Stimulated activated CD4-positive, alpha-beta T cell treated with anti-CD3 and anti-CD28 coated beads, Interleukin-1b, Interleukin-23, amount 100 ng/mL, for 24 hours (primary cell): Measurements from ENCODE around the gene TEX13C.
"Not testable (repeated sequence)": the region's sequence is repeated elsewhere in the genome, so short reads cannot be mapped to it uniquely, and the experiment has no call there.

Source experiments
- DNase-seq, 4 experiments: peaks; one replicate each; pipeline ENCODE4 v3.0.0-alpha.2; 2020; ENCODE audit warnings: low read depth in 4 of 4, low spot score in 1 of 4

Gene TEX13C

DNA sequence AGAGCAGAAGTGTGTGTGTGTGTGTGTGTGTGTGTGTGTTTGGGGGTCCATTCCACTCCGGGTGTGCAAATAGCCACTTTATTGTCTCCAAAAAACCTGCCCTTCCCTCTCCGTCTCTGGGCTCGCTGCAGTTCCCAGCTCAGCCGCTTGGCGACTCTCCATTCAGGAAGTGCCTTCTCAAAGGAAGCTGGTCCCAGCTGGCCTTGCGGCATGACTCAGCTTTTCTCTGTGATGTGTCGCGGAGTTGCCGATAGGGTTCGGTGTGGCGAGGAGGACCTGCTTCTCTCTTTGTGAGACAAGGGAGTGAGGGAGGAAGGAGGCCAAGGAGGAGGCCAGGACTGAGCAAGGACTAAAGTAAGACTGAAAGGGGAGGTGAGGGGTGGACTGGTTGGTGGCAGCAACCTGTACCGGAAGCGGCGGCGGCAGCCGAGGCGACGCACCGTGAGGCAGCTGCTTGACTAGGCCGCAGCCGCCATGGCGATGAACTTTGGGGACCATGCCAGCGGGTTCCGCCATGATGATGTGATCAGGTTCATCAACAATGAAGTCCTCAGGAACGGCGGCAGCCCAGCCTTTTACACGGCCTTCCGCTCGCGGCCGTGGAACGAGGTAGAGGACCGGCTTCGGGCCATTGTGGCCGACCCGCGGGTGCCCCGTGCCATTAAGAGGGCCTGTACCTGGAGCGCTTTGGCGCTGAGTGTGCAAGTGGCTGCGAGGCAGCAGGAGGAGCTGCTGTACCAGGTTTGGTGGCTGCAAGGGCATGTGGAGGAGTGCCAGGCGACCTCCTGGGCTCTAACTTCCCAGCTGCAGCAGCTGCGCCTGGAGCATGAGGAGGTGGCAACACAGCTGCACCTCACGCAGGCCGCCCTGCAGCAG lies at the start of gene TEX13C:
Gene TEX13C, plus strand, starts transcription at position 226 of the 876 bp plus-strand sequence. Its CDS starts 249 bp downstream, at position 475.
- no peak for DNase-seq

DNA sequence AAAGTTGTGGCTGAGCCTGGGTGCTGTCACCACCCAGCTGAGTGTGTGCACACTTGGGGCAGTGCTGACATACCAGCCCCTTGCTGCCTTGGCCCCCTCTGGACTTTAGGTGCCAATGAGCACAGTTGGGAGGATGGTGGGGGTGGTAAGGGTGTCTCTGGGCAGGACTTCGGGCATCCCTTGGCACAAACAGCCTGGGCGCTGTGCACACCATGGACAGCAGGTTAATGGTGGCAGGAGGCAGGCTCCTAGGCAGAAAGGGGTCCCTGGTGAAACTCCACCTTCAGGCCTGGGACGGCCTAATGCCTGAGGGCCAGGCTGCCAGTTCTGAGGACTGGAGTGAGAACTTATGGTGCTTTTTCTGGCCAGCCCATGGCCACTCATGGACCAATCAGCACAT lies 32.4 kb upstream of the TEX13C start:
- DNase-seq, result no peak

DNA sequence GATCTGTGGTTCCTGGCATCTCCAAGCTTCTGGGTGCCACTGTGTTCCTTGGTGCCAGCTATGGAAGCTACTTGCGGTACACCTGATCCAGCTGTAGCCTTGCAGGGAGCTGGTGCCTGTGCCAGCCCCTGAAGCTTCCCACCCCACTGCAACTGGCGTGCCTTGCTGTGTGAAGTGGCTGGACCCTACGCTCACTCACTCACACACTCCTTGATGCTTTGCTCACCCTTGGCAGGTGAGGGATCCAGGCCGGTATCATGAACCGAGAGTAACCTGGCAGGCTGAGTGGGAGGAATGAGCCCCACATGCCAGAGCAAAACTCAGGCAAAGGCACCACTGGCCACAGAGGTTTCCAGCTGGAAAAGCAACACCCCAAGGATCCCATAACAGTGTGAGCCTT lies 31.3 kb upstream of the TEX13C start:
- DNase-seq, result no peak

DNA sequence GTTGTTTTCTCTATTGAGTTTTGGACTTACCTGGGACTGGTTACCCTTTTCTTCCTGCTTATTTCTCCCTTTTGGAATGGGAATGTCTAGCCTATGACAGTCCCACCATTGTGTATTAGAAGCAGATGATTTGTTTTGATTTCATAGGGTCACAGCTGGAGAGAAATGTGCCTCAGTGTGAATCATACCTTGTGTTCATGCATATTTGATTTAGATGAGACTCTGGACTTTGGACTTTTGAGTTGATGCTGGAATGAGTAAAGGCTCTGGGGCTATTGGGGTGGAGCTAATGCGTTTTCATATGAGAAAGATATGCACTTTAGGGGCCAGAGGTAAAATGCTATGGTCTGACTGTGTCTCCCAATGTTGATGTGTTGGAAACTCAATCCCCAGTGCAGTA lies 30.5 kb upstream of the TEX13C start:
- no peak for DNase-seq

DNA sequence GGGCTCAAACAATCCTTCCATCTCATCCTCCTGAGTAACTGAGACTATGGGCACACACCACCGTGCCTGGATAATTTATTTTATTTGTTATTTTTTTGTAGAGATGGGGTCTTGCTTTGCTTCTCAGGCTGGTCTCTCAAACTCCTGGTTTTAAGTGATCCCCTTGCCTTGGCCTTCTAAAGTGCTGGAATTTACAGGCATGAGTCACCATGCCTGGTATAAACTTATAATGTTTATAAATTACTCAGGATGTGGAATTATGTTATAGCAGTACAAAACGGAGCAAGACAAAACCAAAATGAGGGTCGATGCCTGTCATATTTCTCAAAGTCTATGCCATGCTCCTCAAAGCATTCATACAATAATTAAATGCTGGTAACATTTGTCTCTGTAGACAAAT lies 29.8 kb upstream of the TEX13C start:
- DNase-seq, result no peak

DNA sequence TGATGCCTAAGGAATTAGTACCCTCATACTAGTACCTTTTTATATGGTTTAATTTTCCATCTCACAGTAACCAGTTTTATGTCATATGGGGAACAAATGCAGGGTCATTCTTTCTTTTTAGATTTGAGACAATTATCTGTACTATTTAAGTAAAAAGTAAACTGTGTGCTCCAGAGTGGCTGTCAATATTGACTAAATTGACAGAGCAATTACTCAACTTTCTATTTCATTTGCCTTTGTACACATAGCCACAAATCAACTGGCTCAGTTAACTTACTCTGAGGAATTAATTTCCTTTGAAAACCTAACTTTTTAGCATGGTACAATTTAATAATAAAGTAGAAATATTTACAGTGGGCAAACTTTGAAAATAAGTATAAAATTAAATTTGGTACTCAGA lies 28.5 kb upstream of the TEX13C start:
- no peak for DNase-seq

DNA sequence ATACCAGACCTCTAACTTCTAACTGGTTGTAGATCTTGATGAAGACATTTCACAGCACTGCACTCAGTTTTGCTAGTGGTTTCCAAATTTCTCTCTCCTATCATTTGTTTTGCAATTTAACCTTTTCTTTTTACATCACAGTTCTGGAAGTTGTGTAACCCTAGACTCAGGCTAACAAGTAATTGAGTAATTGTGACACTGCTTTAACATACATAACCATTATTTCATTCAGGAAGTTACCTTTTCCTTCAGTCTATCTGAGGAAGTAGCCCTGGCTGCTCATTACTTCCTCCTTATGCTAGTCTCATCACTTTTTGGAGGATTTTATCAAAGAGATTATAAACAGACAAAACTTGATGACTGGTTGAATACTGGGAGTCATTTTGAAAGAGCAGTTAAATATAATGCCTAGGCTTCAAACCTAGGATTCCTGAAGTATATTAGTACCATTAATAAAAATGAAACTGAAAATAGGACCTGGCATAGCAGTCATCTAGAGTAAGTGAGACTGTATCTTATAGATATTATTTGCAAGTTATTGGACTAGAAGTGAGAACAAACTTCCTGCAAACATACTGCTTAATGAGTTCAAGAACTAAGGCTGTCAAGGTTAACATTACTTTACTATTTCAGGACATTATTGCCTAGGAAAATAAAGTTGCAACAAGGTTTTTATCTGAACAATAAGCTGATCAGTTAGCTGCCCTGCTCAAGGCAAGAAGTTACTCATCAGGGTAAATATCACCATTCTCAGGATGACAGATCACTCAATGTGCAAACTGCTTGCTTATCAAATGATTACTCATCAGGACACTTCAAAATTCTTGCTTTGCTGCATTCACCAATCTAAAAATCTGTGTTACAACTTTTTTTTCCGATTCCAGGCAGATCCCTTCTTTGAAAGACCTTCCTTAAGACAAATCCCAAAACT lies 25.6 kb upstream of the TEX13C start:
- DNase-seq, result no peak

DNA sequence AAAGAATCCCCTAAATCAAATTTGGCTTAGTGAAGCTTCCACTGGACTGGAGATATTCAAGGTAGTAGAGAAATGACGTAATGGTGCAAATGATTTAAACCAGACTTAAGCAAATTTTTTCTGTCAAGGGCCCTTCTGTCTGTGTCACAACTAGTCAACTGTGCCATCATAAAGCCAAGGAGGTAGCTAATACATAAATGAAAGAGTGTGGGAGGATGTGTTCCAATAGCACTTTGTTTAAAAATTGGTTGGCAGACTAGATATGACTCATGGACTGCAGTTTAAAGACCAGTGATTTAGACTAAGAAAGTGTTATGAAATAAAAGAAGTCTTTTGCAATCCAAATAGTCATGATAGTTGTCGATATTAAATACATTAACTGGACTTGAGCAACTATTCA lies 24.3 kb upstream of the TEX13C start:
- DNase-seq, result no peak

DNA sequence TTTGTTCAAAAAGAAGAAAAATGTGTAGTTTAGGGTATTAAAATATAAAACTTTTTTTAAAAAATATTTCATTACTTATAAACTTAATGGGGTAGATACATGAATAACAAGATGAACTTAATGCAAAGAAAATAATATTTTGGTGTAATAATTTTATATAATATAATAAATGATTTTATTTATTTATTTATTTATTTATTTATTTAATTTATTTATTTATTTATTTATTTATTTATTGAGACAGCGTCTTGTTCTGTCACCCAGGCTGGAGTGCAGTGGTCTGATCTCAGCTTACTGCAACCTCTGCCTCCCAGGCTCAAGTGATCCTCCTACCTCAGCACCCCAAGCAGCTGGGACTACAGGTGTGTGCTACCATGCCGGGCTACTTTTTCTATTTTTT lies 20.8 kb upstream of the TEX13C start:
- DNase-seq, result no peak

DNA sequence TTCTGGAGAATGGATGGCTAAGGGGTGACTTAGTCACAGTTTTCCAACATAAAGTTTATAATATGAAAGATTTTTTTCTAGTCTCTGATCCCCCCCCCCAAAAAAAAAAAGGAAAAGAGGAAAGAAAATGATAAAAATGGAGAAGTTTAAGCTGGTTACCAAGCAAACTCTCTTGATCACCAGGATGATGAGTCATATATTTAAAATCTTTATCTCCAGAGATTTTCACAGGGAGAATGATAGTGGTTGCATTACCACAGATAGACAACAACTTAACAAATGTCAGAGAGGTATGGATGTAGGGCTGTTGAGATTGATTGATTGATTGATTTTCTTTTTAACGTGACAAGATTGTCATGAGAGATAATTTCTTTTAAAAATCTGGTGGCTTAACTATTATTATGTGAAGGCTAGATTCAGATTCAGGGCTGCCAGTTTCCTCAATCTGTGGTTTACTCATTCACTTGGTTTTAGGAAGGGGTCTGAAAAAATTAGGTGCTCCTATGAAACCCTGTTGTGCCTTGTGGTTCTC lies 13.3 kb upstream of the TEX13C start:
- no peak for DNase-seq

DNA sequence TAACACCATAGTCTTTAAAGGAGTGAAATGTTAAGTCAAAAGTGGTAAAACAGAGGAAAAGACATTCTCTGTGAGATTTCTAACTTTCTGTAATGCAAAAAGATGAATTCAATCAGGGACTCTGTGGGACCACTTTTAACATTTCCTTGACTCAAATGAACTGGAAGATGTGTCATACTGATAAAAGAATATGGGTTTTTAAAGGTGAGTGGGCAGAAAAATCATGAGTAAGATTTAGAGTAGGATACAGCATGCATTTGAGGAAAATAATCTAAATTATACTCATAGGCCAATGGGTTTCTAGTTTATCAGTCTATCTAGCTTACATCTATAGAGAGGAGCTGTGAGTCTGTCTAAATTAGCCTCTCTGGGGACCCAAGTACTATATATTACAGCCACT lies 11.0 kb upstream of the TEX13C start:
- DNase-seq, result no peak

DNA sequence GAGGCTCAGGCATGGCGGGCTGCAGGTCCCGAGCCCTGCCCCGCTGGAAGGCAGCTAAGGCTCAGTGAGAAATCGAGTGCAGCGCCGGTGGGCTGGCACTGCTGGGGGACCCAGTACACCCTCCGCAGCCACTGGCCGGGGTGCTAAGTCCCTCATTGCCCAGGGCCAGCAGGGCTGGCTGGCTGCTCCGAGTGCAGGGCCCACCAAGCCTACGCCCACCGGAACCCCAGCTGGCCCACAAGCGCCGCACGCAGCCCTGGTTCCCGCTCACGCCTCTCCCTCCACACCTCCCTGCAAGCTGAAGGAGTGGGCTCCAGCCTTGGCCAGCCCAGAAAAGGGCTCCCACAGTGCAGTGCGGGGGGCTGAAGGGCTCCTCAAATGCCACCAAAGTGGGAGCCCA lies 505 bp upstream of the TEX13C start:
- not testable (repeated sequence) for DNase-seq

DNA sequence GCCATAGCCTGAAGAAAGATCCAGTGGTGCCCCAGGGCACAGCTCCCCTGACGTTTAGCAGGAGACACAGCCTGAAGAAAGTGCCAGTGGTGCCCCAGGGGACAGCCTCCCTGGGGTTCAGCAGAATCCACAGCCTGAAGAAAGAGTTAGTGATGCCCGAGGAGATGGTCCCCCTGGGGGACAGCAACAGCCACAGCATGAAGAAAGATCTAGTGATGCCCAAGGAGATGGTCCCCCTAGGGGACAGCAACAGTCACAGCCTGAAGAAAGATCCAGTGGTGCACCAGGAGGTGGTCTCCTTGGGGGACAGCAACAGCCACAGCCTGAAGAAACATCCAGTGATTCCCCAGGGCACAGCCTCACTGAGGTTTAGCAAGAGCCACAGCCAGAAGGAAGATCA lies 2.8 kb downstream of the TEX13C start:
- no peak for DNase-seq

DNA sequence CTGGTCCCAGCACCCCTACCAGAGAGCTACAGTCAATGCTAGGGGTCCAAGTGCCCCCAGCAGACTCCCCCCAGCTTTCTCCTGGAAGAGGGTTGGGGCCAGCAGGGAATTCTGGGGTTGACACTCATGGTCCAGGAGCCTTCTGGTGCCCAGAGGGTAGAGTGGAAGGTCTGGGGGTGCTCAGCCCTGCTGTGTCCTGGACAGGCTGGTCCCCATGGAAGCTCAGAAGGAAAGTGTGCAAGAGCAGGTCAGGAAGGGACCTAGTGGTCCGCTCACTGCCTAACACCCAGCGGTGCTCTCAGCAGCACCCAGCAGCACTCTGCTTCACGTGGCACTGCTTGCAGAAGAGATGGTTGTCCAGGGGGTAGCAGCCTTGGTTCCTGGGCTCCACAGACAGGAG lies 6.9 kb downstream of the TEX13C start:
- no peak for DNase-seq

DNA sequence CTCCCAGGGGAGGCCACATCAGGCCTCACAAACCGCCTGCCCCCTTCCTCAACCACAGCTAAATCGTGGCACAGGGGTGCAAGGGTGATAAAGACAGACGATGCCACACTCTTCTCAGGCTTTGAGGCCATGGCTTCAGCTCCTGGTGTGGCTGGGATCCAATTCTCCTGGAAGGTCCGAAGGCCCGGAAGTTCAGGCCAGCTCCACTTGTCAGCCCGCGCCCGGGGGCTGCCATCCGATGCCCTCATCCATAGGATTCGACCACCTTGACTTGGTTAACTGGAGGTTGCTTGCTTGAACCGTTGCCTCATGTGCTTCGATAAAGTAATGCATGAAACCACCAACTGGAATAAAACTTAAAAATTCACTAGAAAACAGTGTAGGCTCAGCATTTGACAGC lies 8.2 kb downstream of the TEX13C start:
- DNase-seq, result no peak

DNA sequence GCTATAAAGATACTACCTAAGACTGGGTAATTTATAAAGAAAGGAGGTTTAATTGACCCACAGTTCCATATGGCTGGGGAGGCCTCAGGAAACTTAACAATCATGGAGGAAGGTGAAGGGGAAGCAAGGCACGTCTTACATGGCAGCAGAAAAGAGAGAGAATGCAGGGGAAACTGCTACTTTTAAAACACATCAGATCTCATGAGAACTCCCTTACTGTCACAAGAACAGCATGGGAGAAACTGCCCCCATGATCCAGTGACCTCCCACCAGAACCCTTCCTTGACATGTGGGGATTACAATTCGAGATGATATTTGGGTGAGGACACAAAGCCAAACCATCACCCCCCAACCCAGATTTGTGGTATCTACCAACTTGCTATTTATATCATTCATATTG lies 13.9 kb downstream of the TEX13C start:
- no peak for DNase-seq

DNA sequence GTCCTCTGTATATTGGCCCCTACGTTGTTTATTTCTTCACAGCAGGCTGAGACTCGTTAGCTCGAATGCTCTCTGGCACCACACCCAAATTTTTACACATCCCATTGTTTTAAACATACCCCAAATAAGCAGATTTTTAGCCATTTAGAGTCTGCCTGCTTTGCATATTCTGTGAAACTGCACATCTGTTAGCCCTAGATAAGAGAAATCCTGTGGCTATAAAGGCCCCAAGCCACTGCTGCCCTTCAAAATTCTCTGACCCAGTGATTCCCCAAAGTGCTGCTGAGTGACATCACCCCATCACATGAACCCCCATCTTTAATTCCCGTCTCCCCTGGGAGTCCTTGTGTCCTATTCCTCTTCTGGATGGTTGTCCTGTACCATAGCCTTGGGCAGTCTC lies 20.8 kb downstream of the TEX13C start:
- no peak for DNase-seq

DNA sequence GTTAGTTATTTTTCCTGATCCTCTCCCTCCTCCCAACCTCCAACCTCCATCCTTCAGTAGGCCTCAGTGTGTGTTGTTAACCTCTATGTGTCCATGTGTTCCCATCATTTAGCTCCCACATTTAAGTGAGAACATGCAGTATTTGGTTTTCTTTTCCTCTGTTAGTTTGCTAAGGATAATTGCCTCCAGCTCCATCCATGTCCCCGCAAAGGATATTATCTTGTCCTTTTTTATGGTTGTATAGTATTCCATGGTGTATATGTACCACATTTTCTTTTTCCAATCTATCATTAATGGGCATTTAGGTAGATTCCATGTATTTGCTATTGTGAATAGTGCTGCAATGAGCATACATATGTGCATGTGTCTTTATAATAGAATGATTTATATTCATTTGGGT lies 54.5 kb downstream of the TEX13C start:
- DNase-seq, result no peak
